Neural progenitor cell (in vitro differentiated cells): ENCODE measurements around the gene BCAS3. TPM values are rescaled to one million over a fixed set of nuclear protein-coding genes. Genes with fewer than 3 reads are reported as not detected.

Experiments used
- DNase-seq: peaks from one replicate; pipeline ENCODE4 v3.0.0-alpha.2; 2016; ENCODE audit warnings: low spot score
- H2AFZ ChIP-seq: fragments of 200-600 bp; sonication (generic); replicated peaks from 2 replicates; pipeline ENCODE4 v1.6.1; 2016; ENCODE audit warnings: antibody characterized with exemption
- H3F3A ChIP-seq: fragments of 200-600 bp; sonication (generic); 2 replicates; pipeline ENCODE4 v1.6.1; 2016; ENCODE audit warnings: antibody characterized with exemption, low read depth
- H3K27ac ChIP-seq: fragments of 200-600 bp; sonication (generic); 2 replicates; pipeline ENCODE4 v1.5.1; 2016; ENCODE audit warnings: mild to moderate bottlenecking
- H3K27me3 ChIP-seq: fragments of 200-600 bp; sonication (generic); 2 replicates; pipeline ENCODE4 v1.6.1; 2016; ENCODE audit warnings: mild to moderate bottlenecking, moderate library complexity
- H3K36me3 ChIP-seq: fragments of 200-600 bp; sonication (generic); 2 replicates; pipeline ENCODE4 v1.5.1; 2016
- H3K4me1 ChIP-seq: fragments of 200-600 bp; sonication (generic); 2 replicates; pipeline ENCODE4 v1.6.1; 2016; ENCODE audit warnings: mixed run types
- H3K4me2 ChIP-seq: fragments of 200-600 bp; sonication (generic); 2 replicates; pipeline ENCODE4 v1.6.1; 2016
- H3K4me3 ChIP-seq: fragments of 200-600 bp; sonication (generic); 2 replicates; pipeline ENCODE4 v1.5.1; 2016
- H3K79me2 ChIP-seq: fragments of 200-600 bp; sonication (generic); 2 replicates; pipeline ENCODE4 v1.6.1; 2016; ENCODE audit warnings: low read depth
- H3K9ac ChIP-seq: fragments of 200-600 bp; sonication (generic); 2 replicates; pipeline ENCODE4 v1.6.1; 2016
- H3K9me3 ChIP-seq: fragments of 200-600 bp; sonication (generic); 2 replicates; pipeline ENCODE4 v1.5.1; 2016; ENCODE audit warnings: low read depth
- H4K20me1 ChIP-seq: fragments of 200-600 bp; sonication (generic); 2 replicates; pipeline ENCODE4 v1.6.1; 2016; ENCODE audit warnings: low read depth
- H3K27ac Mint-ChIP-seq: 3 replicates; pipeline ENCODE4 v1.8.0; 2021; ENCODE audit warnings: mixed read lengths
- H3K27me3 Mint-ChIP-seq: 2 replicates; pipeline ENCODE4 v1.8.0; 2022; ENCODE audit warnings: low read depth, mild to moderate bottlenecking, inconsistent platforms, moderate library complexity, mixed read lengths; ENCODE audit not compliant: insufficient read depth
- H3K36me3 Mint-ChIP-seq: 3 replicates; pipeline ENCODE4 v1.8.0; 2021; ENCODE audit warnings: mixed read lengths
- H3K4me1 Mint-ChIP-seq: 3 replicates; pipeline ENCODE4 v1.8.0; 2021; ENCODE audit warnings: mixed read lengths
- H3K4me3 Mint-ChIP-seq: 3 replicates; pipeline ENCODE4 v1.8.0; 2021; ENCODE audit warnings: mild to moderate bottlenecking, moderate library complexity, mixed read lengths
- H3K9me3 Mint-ChIP-seq: 3 replicates; pipeline ENCODE4 v1.8.0; 2020; ENCODE audit warnings: mixed read lengths
- CTCF ChIP-seq: fragments of 200-600 bp; sonication (generic); IDR thresholded peaks from 2 replicates; pipeline ENCODE4 v1.5.1; 2017; ENCODE audit warnings: antibody characterized with exemption, mild to moderate bottlenecking
- EZH2 ChIP-seq: fragments of 200-600 bp; sonication (generic); IDR thresholded peaks from 2 replicates; pipeline ENCODE4 v1.6.1; 2017; ENCODE audit warnings: antibody characterized with exemption, mild to moderate bottlenecking, moderate library complexity
- EZH2phosphoT487 ChIP-seq: fragments of 200-600 bp; sonication (generic); IDR thresholded peaks from 2 replicates; pipeline ENCODE4 v1.6.1; 2017; ENCODE audit warnings: antibody characterized with exemption
- total RNA-seq: library from RNA; depleted of rRNA; stranded (reverse); fragments of >200 nt; gene quantifications from 2 replicates; pipeline ENCODE4 v1.2.3, GENCODE V29; 2015; ENCODE audit warnings: low replicate concordance

Gene BCAS3
- total RNA-seq, 1 donor from 2014 or later: 60.9 TPM

GRCh38 chr17:61317779-61318178 lies 640.1 kb downstream of the BCAS3 start:
- Histone ChIP-seq H3K9me3 (no peaks in the 10 kb centered on the region), H3K27ac (no peak overlapping the region), H3K79me2 (no peaks in the 10 kb centered on the region), H3K27me3 (no peaks in the 10 kb centered on the region), H3F3A (no peaks in the 10 kb centered on the region), H3K9ac (no peak overlapping the region), H3K4me3 (no peak overlapping the region), H3K4me2 (no peak overlapping the region), H3K36me3 (no peaks in the 10 kb centered on the region), H3K4me1 (peaks cover 11% of the 10 kb centered on the region), H4K20me1 (no peaks in the 10 kb centered on the region), H2AFZ (no peak overlapping the region)
- Mint-ChIP-seq H3K27ac (no peak overlapping the region), H3K4me3 (no peak overlapping the region), H3K36me3 (no peaks in the 10 kb centered on the region), H3K9me3 (no peaks in the 10 kb centered on the region), H3K27me3 (peaks cover 9% of the 10 kb centered on the region), H3K4me1 (peaks cover 17% of the 10 kb centered on the region)
- no peak for DNase-seq
- TF ChIP-seq EZH2phosphoT487 (no peak), EZH2 (no peak), CTCF (no peak)

GRCh38 chr17:61318684-61319098 lies 641.0 kb downstream of the BCAS3 start:
- no peaks in the 10 kb centered on the region for H3K27me3 ChIP-seq
- no peaks in the 10 kb centered on the region for H3K36me3 ChIP-seq
- no peaks in the 10 kb centered on the region for H3K79me2 ChIP-seq
- H3K4me3 ChIP-seq: no peak overlapping the region
- Mint-ChIP-seq H3K27me3 (peaks cover 9% of the 10 kb centered on the region), H3K36me3 (no peaks in the 10 kb centered on the region), H3K27ac (no peak overlapping the region), H3K9me3 (no peaks in the 10 kb centered on the region), H3K4me1 (peaks cover 25% of the 10 kb centered on the region), H3K4me3 (no peak overlapping the region)
- H3K9me3 ChIP-seq: no peaks in the 10 kb centered on the region
- no peak overlapping the region for H2AFZ ChIP-seq
- H3K27ac ChIP-seq: no peak overlapping the region
- no peak overlapping the region for H3K9ac ChIP-seq
- peaks cover 15% of the 10 kb centered on the region for H3K4me1 ChIP-seq
- no peak overlapping the region for H3K4me2 ChIP-seq
- no peak for DNase-seq
- no peaks in the 10 kb centered on the region for H4K20me1 ChIP-seq
- TF ChIP-seq EZH2 (no peak), EZH2phosphoT487 (no peak), CTCF (no peak)
- H3F3A ChIP-seq: peaks cover 6% of the 10 kb centered on the region

- H3K4me3 ChIP-seq: no peak overlapping the region
- no peak for TF ChIP-seq EZH2phosphoT487
- no peak for TF ChIP-seq EZH2
- no peak for TF ChIP-seq CTCF
- H4K20me1 ChIP-seq: no peaks in the 10 kb centered on the region
- H3K4me3 Mint-ChIP-seq: no peak overlapping the region
- H2AFZ ChIP-seq: no peak overlapping the region
- no peaks in the 10 kb centered on the region for H3K36me3 ChIP-seq
- H3K27me3 ChIP-seq: no peaks in the 10 kb centered on the region
- H3K4me1 ChIP-seq: peaks cover 33% of the 10 kb centered on the region
- no peak overlapping the region for H3K27ac Mint-ChIP-seq
- H3K4me2 ChIP-seq: no peak overlapping the region
- H3K4me1 Mint-ChIP-seq: peaks cover 44% of the 10 kb centered on the region
- no peaks in the 10 kb centered on the region for H3K9me3 ChIP-seq
- H3K79me2 ChIP-seq: no peaks in the 10 kb centered on the region
- no peak for DNase-seq
- H3K9ac ChIP-seq: no peak overlapping the region
- H3K27ac ChIP-seq: no peak overlapping the region
- H3K27me3 Mint-ChIP-seq: peaks cover 13% of the 10 kb centered on the region
- no peaks in the 10 kb centered on the region for H3K36me3 Mint-ChIP-seq
- H3K9me3 Mint-ChIP-seq: no peaks in the 10 kb centered on the region
- peaks cover 11% of the 10 kb centered on the region for H3F3A ChIP-seq
Observed at GRCh38 chr17:61321344-61321743, 643.7 kb downstream of the BCAS3 start.
